CD4-positive, alpha-beta T cell treated with Interleukin-15 for 1 hour (primary cell): ENCODE measurements around the gene HOXD9.

Source experiments
- DNase-seq: peaks from one replicate; pipeline ENCODE4 v3.0.0-alpha.2; 2020

The HOXD9 gene

DNA sequence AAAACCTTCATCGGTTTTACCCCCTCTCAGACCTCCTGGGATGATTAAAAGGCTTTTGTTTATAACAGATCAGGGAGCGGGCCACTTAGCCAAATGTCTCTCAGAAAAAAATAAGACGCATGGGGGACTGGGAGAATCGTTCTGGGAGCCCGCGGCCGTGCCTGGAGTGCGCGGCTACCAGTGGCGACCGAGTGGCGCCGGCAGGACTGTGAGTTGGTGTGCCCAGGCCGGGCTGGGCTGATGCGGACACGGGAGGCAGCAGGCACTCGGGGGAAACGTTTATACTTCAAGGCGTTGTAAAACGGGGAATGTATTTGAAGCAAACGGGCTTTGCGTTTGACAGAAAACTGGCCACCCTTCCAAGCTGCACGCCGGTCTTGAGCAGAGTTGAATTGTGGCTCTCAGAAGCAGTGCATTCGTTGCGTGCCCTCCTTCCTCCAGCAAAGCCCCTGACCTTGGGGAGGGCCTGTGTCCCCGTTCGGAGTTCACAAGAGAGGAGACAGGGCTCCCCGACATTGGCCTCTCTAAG lies 10.6 kb upstream of the HOXD9 start:
- no peak for DNase-seq

DNA sequence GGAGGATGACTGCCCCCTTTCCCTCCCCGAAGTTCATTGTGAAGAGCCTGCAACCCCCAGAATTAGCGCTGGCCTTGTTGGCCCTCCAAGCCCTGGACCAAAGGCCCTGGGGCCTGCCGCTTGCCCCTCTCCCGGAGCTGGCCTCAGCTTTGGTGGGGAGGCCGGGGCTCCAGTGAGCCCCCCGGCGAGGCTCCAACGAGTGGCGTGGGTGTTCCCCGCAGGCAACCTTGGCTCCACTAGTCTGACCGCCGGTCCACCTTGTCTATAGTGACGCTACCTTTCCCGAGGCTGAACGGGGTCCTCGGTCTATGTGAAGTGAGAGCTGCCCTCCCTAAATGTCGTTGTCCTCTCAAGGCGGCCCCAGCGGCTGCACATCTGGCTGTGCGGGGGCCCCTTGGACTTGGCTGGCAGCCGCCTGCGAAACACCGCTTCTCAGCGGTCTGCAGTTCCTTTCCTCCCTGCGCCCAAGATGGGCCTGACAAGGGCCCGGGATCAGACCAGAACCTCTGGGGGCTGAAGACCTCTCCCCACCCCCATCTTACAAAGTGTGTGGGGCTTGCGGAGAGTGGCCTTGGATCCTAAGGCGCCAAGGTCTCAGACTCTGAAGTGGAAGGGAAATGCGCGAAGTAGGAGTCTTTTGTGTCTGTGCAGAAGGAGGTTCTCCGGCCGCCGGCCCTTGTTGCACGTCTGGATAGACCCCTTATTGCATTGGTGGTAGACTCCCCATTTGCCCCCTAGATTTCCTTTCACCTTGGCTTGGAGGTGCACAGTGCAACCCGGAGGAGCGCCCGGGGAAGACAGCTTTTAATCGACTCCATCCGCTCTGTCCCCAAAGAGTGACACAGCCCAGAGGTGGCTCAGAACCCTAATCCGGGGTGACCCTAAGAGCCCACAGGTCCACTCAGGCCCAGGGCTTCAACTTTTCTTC lies 9.9 kb upstream of the HOXD9 start:
- no peak for DNase-seq

DNA sequence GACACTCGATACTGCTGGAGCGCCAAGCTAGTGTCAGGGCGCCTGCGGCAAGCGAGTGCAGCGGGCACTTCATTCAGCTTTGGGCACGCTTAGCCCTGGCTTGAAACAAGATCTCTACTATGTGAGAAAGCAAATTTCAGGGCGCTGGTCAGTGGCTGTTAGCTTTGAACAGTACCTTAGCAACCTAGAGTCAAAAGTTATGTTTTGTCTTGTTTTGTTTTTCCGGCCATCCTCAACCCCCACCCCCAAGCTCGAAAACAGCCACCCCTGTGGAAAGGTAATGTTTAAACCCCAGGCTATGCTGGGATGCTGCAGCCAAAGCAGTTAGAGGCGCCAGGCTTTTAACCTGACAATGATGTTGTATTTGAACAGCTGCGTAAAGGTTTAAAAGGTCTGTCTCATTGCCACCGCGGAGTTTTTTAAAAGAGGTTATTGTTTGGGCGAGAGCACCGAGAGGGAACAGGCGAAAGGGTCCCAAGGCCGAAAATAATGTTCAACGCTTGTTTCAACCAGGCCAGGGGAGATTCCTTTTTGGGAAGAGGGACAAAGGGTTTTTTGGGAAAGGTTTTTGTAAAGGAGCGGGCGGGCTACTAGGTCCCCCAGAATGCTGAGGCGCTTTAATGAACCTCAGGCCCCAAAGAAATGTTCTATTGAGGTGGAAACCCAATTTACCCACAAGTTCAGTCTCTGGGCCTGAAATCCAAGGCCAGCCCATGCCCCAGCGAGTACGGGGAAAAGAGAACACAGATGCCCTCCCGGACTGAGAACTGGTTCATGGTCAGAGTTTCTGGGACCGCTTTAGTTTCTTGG lies 8.2 kb upstream of the HOXD9 start:
- DNase-seq: no peak

GRCh38 chr2:176114930-176115625 lies 7.4 kb upstream of the HOXD9 start:
- no peak for DNase-seq

GRCh38 chr2:176115883-176116813 lies 6.4 kb upstream of the HOXD9 start, which contains the start of gene HOXD10:
TSS of gene HOXD10 (plus strand) at chr2:176116778. CDS start at chr2:176116834, 56 bp downstream.
- no peak for DNase-seq

- no peak for DNase-seq
These were observed 5.2 kb upstream of the HOXD9 start for GRCh38 chr2:176117162-176117822.

- no peak for DNase-seq
These were observed 4.6 kb upstream of the HOXD9 start for GRCh38 chr2:176117823-176118371.

DNA sequence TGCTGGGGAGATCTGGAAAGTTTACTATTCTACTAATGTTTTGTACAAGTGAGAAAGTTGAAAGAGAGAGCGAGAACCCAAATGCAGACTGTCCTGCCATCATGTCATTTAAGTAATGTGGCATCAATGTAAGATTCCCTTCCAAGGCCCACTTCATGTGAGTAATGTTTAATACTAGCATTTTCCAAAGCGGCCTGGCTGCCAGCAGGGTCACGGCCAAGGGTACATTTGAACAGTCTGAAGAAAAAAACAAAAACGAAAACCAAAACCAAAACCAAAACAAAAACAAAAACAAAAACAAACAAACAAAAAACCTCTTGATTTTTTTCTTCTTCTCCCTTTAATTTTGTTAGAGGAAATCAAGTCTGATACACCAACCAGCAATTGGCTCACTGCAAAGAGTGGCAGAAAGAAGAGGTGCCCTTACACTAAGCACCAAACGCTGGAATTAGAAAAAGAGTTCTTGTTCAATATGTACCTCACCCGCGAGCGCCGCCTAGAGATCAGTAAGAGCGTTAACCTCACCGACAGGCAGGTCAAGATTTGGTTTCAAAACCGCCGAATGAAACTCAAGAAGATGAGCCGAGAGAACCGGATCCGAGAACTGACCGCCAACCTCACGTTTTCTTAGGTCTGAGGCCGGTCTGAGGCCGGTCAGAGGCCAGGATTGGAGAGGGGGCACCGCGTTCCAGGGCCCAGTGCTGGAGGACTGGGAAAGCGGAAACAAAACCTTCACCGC lies 3.7 kb upstream of the HOXD9 start:
- DNase-seq: no peak

DNA sequence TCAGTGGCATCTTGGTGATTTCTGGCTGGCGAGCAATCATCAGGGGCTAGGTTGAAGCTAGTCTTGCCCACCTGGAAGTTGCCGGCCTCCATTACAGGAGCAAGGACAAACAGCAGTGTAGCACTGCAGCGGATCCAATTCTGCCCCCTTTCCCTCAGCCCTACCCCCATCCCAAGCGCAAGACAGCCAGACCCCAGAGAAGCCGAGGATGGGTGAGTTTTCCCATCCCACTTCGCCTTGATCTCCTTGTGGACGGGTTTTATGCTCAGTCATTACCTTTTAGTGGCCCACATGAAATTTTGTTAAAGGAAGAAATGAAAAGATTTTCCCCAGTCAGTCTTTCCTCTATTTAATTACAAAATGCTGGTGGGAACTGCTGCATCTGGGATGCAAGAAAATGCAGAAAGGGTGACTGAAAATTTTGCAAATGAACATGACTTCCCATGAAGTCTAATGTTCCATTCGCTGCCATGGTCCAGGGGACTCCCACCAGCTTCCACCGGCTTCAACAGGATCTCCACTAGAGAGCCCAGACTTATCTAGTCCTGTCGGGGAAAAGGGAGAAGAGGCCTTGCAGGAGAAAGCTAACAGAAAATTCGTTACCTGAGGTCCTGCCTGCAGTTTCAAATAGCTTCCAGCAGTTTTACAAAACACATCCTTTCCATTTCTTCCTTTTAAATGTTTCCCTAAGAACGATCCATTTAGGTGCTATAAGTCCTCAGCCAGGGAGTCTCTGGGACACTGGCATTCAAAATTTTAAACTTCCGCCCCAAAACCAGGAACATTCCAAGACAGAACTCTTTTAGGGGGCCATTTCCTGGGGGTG lies 1.9 kb upstream of the HOXD9 start:
- no peak for DNase-seq

DNA sequence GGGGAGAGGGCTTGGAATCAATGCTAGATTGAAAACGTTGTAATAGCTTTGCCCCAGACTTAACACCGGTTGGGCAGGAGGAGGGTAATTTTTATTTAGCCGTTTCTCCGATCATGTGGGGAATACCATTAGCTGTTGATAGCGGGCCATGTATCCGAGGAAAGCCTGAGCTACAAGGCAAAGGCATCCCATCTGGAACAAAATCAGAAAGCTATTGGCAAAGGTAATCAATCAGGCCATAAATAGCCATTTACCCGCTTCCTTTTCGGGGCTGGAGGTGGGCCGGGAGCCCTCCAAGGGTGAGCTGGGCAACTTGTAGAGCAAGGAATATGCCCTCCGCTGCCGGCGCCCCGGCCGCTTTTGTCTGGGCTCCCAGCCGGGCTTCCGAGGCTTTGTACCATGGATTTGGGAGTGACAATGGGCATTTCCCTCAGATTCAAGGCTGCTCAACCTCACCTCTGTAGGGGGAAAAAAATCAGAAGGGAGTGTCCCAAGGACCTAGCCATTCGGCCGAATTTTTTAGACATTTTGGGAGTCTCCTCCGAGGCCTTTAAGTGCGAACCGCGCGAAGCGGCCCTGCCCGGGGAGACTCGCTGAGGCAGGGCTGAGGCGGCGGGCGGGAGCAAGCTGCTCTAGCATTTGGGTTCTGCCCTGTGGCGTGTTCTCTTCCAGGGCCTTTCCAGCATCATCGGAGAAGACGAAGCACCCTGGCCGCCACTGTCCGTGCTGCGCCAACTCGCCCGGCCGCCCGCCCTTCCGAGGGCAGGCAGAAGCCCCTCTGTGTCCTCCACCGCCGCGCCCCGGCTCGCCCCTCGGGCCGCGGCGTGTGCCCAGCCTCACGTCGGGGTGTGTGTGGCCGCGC lies 1.1 kb upstream of the HOXD9 start:
- no peak for DNase-seq

DNA sequence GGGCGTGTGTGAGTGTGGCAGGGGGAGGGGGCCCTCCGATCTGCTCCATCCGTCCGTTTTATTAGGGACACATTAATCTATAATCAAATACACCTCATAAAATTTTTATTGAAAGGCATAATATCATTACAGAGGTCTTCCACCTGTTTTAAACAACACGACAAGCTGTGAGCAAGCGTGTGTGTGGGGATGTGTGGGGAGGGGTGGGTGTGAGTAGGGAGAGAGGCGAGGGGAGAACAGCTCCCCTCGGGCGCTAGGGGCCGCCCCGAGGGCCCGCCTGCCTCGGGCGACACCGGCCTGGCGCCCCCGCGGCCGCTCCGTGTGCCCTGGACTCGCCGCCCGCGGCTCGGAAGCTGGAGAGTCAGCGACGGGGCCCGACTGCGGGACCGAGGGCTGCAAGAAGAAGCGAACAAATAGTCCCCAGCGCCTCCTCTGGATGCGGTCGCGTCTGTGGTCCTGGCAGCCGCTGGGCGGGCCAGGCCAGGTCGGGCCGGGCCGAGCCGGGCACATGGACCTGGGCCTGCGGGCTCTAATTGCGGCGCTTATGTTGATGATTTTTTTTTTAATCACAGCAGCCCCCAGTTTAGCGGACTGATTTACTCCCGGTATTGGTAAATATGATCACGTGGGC lies 352 bp upstream of the HOXD9 start:
- no peak for DNase-seq

GRCh38 chr2:176123411-176124109 lies 1.0 kb downstream of the HOXD9 start:
- DNase-seq: no peak

- no peak for DNase-seq
These were observed 1.8 kb downstream of the HOXD9 start for GRCh38 chr2:176124110-176124946.

GRCh38 chr2:176124947-176125771 lies 2.6 kb downstream of the HOXD9 start:
- no peak for DNase-seq

DNA sequence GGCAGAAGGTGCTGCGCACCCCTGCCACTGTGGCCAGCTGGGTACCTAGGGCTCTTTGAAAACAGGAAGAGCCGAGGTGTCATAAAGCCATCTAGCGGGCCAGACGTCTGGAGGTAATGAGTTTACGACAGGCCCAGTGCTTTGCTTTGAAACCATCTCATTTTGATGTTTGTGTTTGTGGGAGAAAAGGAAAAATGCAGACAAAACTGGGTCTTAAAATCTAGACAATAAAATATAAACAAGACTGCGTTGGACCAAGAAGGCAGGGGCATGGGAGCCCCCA lies 3.2 kb downstream of the HOXD9 start:
- DNase-seq: no peak
